Measurements from ENCODE around the gene COL5A1.

The COL5A1 gene

GRCh38 chr9:134828892-134829291, 187.3 kb downstream of the COL5A1 start:
- TF ChIP-seq GABPA (IDR thresholded peaks at IDR 0.05; ENCODE audit: low read depth): no peak
- DNase-seq (ENCODE audit: low read depth in 1 of 2, low spot score in 1 of 2): no peak

GRCh38 chr9:134829356-134829937, 187.8 kb downstream of the COL5A1 start:
- TF ChIP-seq GABPA (IDR thresholded peaks at IDR 0.05; ENCODE audit: low read depth) (no peak), CTCF (IDR thresholded peaks at IDR 0.05; ENCODE audit: insufficient read depth, low read length) (no peak), SPI1 (IDR thresholded peaks at IDR 0.05; ENCODE audit: borderline replicate concordance, low read depth) (no peak), POLR2AphosphoS5 (IDR thresholded peaks at IDR 0.05; ENCODE audit: low read depth) (no peak), REST (IDR thresholded peaks at IDR 0.05; ENCODE audit: insufficient replicate concordance, low read depth) (no peak)
- no peak for DNase-seq (ENCODE audit: low read depth in 1 of 2, low spot score in 1 of 2)
- Histone ChIP-seq H3K27ac (replicated peaks) (no peak overlapping the region), H3K4me3 (replicated peaks; ENCODE audit: insufficient read depth, low read length) (no peak overlapping the region), H3K27me3 (ENCODE audit: insufficient read depth, poor library complexity, severe bottlenecking) (no peaks in the 10 kb centered on the region)

More at GRCh38 chr9:134828892-134829291, 187.3 kb downstream of the COL5A1 start:
- H3K4me3 ChIP-seq (replicated peaks; ENCODE audit: insufficient read depth, low read length): no peak overlapping the region
- H3K27me3 ChIP-seq (ENCODE audit: insufficient read depth, poor library complexity, severe bottlenecking): no peaks in the 10 kb centered on the region
- no peak overlapping the region for H3K27ac ChIP-seq (replicated peaks)

GRCh38 chr9:134830126-134830525, 188.5 kb downstream of the COL5A1 start:
- no peak overlapping the region for H3K4me3 ChIP-seq (replicated peaks; ENCODE audit: insufficient read depth, low read length)
- TF ChIP-seq GABPA (IDR thresholded peaks at IDR 0.05; ENCODE audit: low read depth) (no peak), CTCF (IDR thresholded peaks at IDR 0.05; ENCODE audit: insufficient read depth, low read length) (no peak), SPI1 (IDR thresholded peaks at IDR 0.05; ENCODE audit: borderline replicate concordance, low read depth) (no peak), REST (IDR thresholded peaks at IDR 0.05; ENCODE audit: insufficient replicate concordance, low read depth) (no peak), POLR2AphosphoS5 (IDR thresholded peaks at IDR 0.05; ENCODE audit: low read depth) (no peak)
- DNase-seq (ENCODE audit: low read depth in 1 of 2, low spot score in 1 of 2): no peak
- H3K27ac ChIP-seq (replicated peaks): no peak overlapping the region
- no peaks in the 10 kb centered on the region for H3K27me3 ChIP-seq (ENCODE audit: insufficient read depth, poor library complexity, severe bottlenecking)

- TF ChIP-seq POLR2AphosphoS5 (IDR thresholded peaks at IDR 0.05; ENCODE audit: low read depth): no peak
- TF ChIP-seq SPI1 (IDR thresholded peaks at IDR 0.05; ENCODE audit: borderline replicate concordance, low read depth): no peak
- no peak for TF ChIP-seq CTCF (IDR thresholded peaks at IDR 0.05; ENCODE audit: insufficient read depth, low read length)
- TF ChIP-seq GABPA (IDR thresholded peaks at IDR 0.05; ENCODE audit: low read depth): no peak
- TF ChIP-seq REST (IDR thresholded peaks at IDR 0.05; ENCODE audit: insufficient replicate concordance, low read depth): no peak
- DNase-seq (ENCODE audit: low read depth in 1 of 2, low spot score in 1 of 2): no peak
- H3K4me3 ChIP-seq (replicated peaks; ENCODE audit: insufficient read depth, low read length): no peak overlapping the region
- no peaks in the 10 kb centered on the region for H3K27me3 ChIP-seq (ENCODE audit: insufficient read depth, poor library complexity, severe bottlenecking)
- no peak overlapping the region for H3K27ac ChIP-seq (replicated peaks)
Observed at GRCh38 chr9:134830926-134831720, 189.5 kb downstream of the COL5A1 start.

Data from HL-60 (cell line).